Ovary (tissue), 9 donors: Measurements from ENCODE around the gene VAV2. TPM values are rescaled to one million over a fixed set of nuclear protein-coding genes. Genes with fewer than 3 reads are reported as not detected.

ENCODE experiments used
- DNase-seq, 5 donors: peaks; one replicate each; pipeline ENCODE4 v3.0.0-alpha.2; 2019 to 2020
- H3K27ac ChIP-seq, 2 donors: fragments of 200-600 bp; one replicate each; pipeline versions ENCODE4 v1.5.1 to v1.8.0; 2019 to 2022
- H3K27me3 ChIP-seq: fragments of 200-600 bp; one replicate; pipeline ENCODE4 v1.8.0; 2022
- H3K36me3 ChIP-seq: fragments of 200-600 bp; sonication (generic); one replicate; pipeline ENCODE4 v1.5.1; 2019
- H3K4me1 ChIP-seq: one replicate; pipeline ENCODE4 v1.8.1; 2013; ENCODE audit warnings: mild to moderate bottlenecking, moderate library complexity; ENCODE audit not compliant: insufficient read depth
- H3K4me3 ChIP-seq: fragments of 200-600 bp; sonication (generic); one replicate; pipeline ENCODE4 v1.5.1; 2017
- H3K9me3 ChIP-seq, 2 donors: fragments of 200-600 bp in 1 of 2; sonication (generic) in 1 of 2; one replicate each; pipeline versions ENCODE4 v1.5.1 to v1.8.1; 2013 to 2019; ENCODE audit warnings: mild to moderate bottlenecking in 1 of 2, moderate library complexity in 1 of 2
- EP300 ChIP-seq: sonication (generic); formaldehyde crosslinking; IDR thresholded peaks from one replicate; pipeline ENCODE4 v1.6.1; 2017; ENCODE audit warnings: antibody characterized with exemption
- POLR2A ChIP-seq: fragments of 450-650 bp; IDR thresholded peaks from one replicate; pipeline ENCODE4 v1.6.1; 2017; ENCODE audit warnings: antibody characterized with exemption, mild to moderate bottlenecking, moderate library complexity
- WGBS, 3 donors: extraction: QIAGEN DNeasy Blood & Tissue Kit in 1 of 3; methylation state at CpG; one replicate each; pipeline versions ENCODE4 v1.1.5 to v1.1.7; 2013 to 2017; 5-methylcytosine and 5-hydroxymethylcytosine counted together
- intact Hi-C, 4 donors: fragments of 100-400 bp; cut with DNase I; formaldehyde crosslinking; loops; one replicate each; pipeline versions ENCODE4 v1.11.0 to v1.15.1; 2022 to 2023
- polyA plus RNA-seq, 2 donors: library from polyadenylated mRNA; stranded (reverse); fragments of 200-250 nt in 1 of 2; fragments of 350-450 nt in 1 of 2; fragmentation: Illumina TruSeq in 1 of 2; extraction: RNeasy Lipid Tissue Mini Kit (QIAGEN cat#74804) in 1 of 2; gene quantifications; one replicate each; pipeline ENCODE4 v1.2.3, GENCODE V29; 2013 to 2014
- total RNA-seq, 7 donors: library from RNA; depleted of rRNA in 2 of 7; stranded (reverse); fragments of >200 nt in 2 of 7; fragmentation: NEBNext Ultra II Directional in 3 of 7; extraction: Animal tissue kit (Norgen Biotek cat#: 25700) in 3 of 7; gene quantifications; one replicate each; pipeline versions ENCODE4 v1.1.0 to v1.2.4, GENCODE V29; 2016 to 2023
- TF ChIP-seq, protein P1 (sequence below), 3 donors: fragments of 450-650 bp in 2 of 3; fragments of 200-600 bp in 1 of 3; IDR thresholded peaks; one replicate each; pipeline versions ENCODE4 v1.5.1 to v1.8.0; 2016 to 2022; ENCODE audit warnings: antibody characterized with exemption in 3 of 3, mild to moderate bottlenecking in 1 of 3
- donor health status: DM: no; HTN: no; CAD: no; lungs with moderate emphysema.
- donor health status: DM: no; HTN: no; CAD: no.
- donor health status: Bipolar disorder and iron deficiency.
- donor health status: DM: yes; HTN: yes; CAD: no.
- donor health status: DM: no; HTN: no; CAD: no.
- donor health status: DM: yes; HTN: yes; CAD: no.

Gene VAV2
- total and polyA plus RNA-seq, 9 donors = 3.7 to 14.1 (median 7.8) TPM

- Histone ChIP-seq H3K4me3 (no peak overlapping the region), H3K27ac (no peak overlapping the region), H3K4me1 (no peaks in the 10 kb centered on the region), H3K9me3 (no peaks in the 10 kb centered on the region), H3K27me3 (no peaks in the 10 kb centered on the region), H3K36me3 (no peaks in the 10 kb centered on the region)
- no peak for DNase-seq
- WGBS, 3 donors = 86 to 92% (median 88%) methylated on average over 11 of the region's 11 CpGs
- intact Hi-C loops = no loop called here
- TF ChIP-seq POLR2A (no peak), EP300 (no peak)
- TF ChIP-seq, protein P1, sequence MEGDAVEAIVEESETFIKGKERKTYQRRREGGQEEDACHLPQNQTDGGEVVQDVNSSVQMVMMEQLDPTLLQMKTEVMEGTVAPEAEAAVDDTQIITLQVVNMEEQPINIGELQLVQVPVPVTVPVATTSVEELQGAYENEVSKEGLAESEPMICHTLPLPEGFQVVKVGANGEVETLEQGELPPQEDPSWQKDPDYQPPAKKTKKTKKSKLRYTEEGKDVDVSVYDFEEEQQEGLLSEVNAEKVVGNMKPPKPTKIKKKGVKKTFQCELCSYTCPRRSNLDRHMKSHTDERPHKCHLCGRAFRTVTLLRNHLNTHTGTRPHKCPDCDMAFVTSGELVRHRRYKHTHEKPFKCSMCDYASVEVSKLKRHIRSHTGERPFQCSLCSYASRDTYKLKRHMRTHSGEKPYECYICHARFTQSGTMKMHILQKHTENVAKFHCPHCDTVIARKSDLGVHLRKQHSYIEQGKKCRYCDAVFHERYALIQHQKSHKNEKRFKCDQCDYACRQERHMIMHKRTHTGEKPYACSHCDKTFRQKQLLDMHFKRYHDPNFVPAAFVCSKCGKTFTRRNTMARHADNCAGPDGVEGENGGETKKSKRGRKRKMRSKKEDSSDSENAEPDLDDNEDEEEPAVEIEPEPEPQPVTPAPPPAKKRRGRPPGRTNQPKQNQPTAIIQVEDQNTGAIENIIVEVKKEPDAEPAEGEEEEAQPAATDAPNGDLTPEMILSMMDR (IDR thresholded peaks at IDR 0.05) = no peak
Measured at GRCh38 chr9:133876144-133876543, 116.0 kb downstream of the VAV2 start.

GRCh38 chr9:133875131-133875530 is 117.0 kb downstream of the VAV2 start:
- Histone ChIP-seq H3K4me1 (no peaks in the 10 kb centered on the region), H3K36me3 (no peaks in the 10 kb centered on the region), H3K9me3 (no peaks in the 10 kb centered on the region), H3K27ac (no peak overlapping the region), H3K4me3 (no peak overlapping the region), H3K27me3 (no peaks in the 10 kb centered on the region)
- intact Hi-C loops = no loop called here
- WGBS, 3 donors = 90 to 93% (median 91%) methylated on average over 7 to 11 of the region's 11 CpGs
- TF ChIP-seq, protein P1 (IDR thresholded peaks at IDR 0.05) = no peak
- no peak for TF ChIP-seq POLR2A
- TF ChIP-seq EP300 = no peak
- DNase-seq = no peak

DNA sequence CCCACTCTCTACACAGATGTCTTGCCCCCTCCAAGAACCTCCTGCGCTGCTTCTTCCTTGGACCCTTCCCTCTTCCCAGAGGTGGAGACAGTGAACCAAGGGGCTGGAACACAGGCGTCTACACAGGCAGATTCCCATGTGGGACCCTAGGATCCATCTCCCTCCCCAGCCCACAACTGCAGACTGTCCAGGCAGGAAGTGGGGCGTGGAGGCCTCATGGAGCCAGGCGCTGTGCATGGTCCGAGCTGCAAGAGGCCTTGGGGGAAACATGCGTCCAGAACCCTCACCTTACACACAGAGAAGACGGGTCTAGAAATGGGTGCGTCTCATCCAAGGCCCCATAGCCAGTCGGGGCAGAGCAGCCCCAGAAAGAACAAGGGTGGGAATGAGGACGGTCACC is 117.5 kb downstream of the VAV2 start:
- 88 to 90% (median 89%) methylated on average over 10 of the region's 10 CpGs for WGBS, 3 donors
- intact Hi-C loops = no loop called here

GRCh38 chr9:133874060-133874657 is 118.0 kb downstream of the VAV2 start:
- DNase-seq = no peak
- WGBS, 3 donors = 64 to 82% (median 70%) methylated on average over 14 of the region's 14 CpGs
- no peaks in the 10 kb centered on the region for H3K9me3 ChIP-seq
- TF ChIP-seq POLR2A (no peak), EP300 (no peak)
- TF ChIP-seq, protein P1 (IDR thresholded peaks at IDR 0.05) = no peak
- H3K4me1 ChIP-seq = no peaks in the 10 kb centered on the region
- H3K4me3 ChIP-seq = no peak overlapping the region
- H3K36me3 ChIP-seq = no peaks in the 10 kb centered on the region
- no peaks in the 10 kb centered on the region for H3K27me3 ChIP-seq
- no peak overlapping the region for H3K27ac ChIP-seq
- intact Hi-C loops = no loop called here

More for the DNA sequence above, 117.5 kb downstream of the VAV2 start:
- Histone ChIP-seq H3K9me3 (no peaks in the 10 kb centered on the region), H3K36me3 (no peaks in the 10 kb centered on the region), H3K27ac (no peak overlapping the region), H3K4me3 (no peak overlapping the region), H3K27me3 (no peaks in the 10 kb centered on the region), H3K4me1 (no peaks in the 10 kb centered on the region)
- TF ChIP-seq, protein P1 (IDR thresholded peaks at IDR 0.05) = no peak
- TF ChIP-seq POLR2A (no peak), EP300 (no peak)
- no peak for DNase-seq
